ENCODE results near the gene PCGF2.

DNA sequence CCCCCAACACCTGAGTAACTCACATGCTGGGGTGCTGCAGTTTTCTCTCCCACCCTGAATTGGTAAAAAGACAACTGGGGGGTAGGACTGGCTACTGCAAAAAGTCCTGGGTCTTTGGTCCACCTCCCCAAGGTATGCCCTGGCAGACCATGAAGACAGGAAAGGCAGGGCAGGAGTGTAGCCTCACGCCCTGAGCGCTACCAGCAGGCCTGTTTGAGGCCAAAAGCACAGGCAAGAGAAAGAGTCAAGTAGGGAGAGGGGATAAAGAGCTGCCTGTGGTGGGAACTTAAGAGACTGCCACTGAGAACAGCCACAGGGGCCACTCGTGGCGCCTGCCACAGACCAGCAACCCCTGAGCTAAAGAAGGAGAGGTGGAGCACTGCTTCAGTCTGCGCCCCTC, 18.2 kb upstream of the PCGF2 start:
- TF ChIP-seq, protein P1, sequence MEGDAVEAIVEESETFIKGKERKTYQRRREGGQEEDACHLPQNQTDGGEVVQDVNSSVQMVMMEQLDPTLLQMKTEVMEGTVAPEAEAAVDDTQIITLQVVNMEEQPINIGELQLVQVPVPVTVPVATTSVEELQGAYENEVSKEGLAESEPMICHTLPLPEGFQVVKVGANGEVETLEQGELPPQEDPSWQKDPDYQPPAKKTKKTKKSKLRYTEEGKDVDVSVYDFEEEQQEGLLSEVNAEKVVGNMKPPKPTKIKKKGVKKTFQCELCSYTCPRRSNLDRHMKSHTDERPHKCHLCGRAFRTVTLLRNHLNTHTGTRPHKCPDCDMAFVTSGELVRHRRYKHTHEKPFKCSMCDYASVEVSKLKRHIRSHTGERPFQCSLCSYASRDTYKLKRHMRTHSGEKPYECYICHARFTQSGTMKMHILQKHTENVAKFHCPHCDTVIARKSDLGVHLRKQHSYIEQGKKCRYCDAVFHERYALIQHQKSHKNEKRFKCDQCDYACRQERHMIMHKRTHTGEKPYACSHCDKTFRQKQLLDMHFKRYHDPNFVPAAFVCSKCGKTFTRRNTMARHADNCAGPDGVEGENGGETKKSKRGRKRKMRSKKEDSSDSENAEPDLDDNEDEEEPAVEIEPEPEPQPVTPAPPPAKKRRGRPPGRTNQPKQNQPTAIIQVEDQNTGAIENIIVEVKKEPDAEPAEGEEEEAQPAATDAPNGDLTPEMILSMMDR (IDR thresholded peaks at IDR 0.05): no peak
- no peak for TF ChIP-seq POLR2A (IDR thresholded peaks at IDR 0.05)
- TF ChIP-seq POLR2AphosphoS5 (IDR thresholded peaks at IDR 0.05): no peak

All from suprapubic skin (tissue), 4 donors.